Natural killer cell treated with Interleukin-12 subunit alpha and Interleukin-12 subunit beta and Interleukin-15 and Interleukin-18, amount 100 ng/mL, for 72 hours (primary cell): Measurements from ENCODE around the gene ZFYVE26. TPM values are rescaled to one million over a fixed set of nuclear protein-coding genes. Genes with fewer than 3 reads are reported as not detected.
"Not testable (repeated sequence)": the region's sequence is repeated elsewhere in the genome, so short reads cannot be mapped to it uniquely, and the experiment has no call there.

Source experiments
- ATAC-seq, 2 donors: fragments of 150-1000 bp; cut with Tn5 transposase in 1 of 2; sonication (Bioruptor Pico), chemical (Tn5 transposase) in 1 of 2; 2 replicates each; pipeline ENCODE4 v1.10.0; 2021
- DNase-seq: peaks from one replicate; pipeline ENCODE4 v3.0.0; 2022; ENCODE audit warnings: low spot score
- H3K27ac Mint-ChIP-seq, 2 donors: 1 replicate in 1 of 2; 2 replicates in 1 of 2; pipeline ENCODE4 v1.8.0; 2022; ENCODE audit warnings: mixed read lengths in 2 of 2, mild to moderate bottlenecking in 1 of 2, moderate library complexity in 1 of 2
- H3K27me3 Mint-ChIP-seq, 2 donors: 1 replicate in 1 of 2; 2 replicates in 1 of 2; pipeline ENCODE4 v1.8.0; 2022; ENCODE audit warnings: mixed read lengths in 2 of 2
- H3K36me3 Mint-ChIP-seq: one replicate; pipeline ENCODE4 v1.8.0; 2022; ENCODE audit warnings: mixed read lengths
- H3K4me1 Mint-ChIP-seq, 2 donors: 1 replicate in 1 of 2; 2 replicates in 1 of 2; pipeline ENCODE4 v1.8.0; 2022; ENCODE audit warnings: low read depth in 2 of 2, mixed read lengths in 2 of 2, mild to moderate bottlenecking in 1 of 2
- H3K4me3 Mint-ChIP-seq: one replicate; pipeline ENCODE4 v1.8.0; 2022; ENCODE audit warnings: mixed read lengths
- H3K9me3 Mint-ChIP-seq: 2 replicates; pipeline ENCODE4 v1.8.0; 2022; ENCODE audit warnings: mixed read lengths
- total RNA-seq, 2 donors: library from RNA; stranded (reverse); gene quantifications; one replicate each; pipeline ENCODE4 v1.2.3, GENCODE V29; 2022

ZFYVE26 gene
- total RNA-seq, 2 donors from 2014 or later: 25.4 to 38.0 TPM

DNA sequence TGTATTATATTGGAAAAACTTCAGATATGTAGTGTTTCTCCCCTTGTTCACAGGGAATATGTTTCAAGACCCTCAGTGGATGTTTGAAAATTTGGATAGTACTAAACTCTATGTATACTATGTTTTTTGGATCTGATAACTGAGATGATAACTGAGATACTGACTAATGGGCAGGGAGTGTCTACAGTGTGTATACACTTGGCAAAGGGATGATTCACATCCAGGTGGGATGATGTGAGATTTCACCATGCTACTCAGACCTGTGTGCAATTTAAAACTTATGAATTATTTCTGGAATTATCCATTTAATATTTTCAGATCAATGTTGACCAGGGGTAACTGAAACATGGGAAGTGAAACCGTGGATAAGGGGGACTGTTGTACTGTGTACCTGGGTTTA, 17.0 kb upstream of the ZFYVE26 start:
- no peak for ATAC-seq
- Mint-ChIP-seq H3K27me3 (no peaks in the 10 kb centered on the region), H3K36me3 (peaks cover 3% of the 10 kb centered on the region), H3K4me3 (no peak overlapping the region), H3K4me1 (peaks cover 0 to 6% of the 10 kb centered on the region in 2 donors), H3K27ac (no peak overlapping the region), H3K9me3 (peaks cover 3% of the 10 kb centered on the region)
- DNase-seq: no peak

DNA sequence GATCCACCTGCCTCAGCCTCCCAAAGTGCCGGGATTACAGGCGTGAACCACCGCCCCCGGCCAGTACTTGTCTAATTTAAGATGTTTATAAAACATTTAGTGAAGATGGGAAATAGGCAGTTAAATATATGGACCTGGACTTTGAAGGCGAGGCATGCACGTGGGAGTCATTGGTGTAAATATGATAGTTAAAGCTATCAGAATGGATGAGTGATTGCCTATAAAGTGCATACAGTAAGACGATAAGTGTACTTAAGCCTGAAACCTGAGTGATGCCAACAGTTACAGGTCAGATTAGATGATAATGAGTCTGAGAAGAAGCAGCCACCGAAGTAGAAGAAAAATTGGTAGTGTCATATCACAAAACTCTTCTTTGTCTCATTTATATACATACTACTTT, 14.7 kb upstream of the ZFYVE26 start:
- DNase-seq (no peak), ATAC-seq (no peak)
- peaks cover 16% of the 10 kb centered on the region for H3K36me3 Mint-ChIP-seq
- H3K4me3 Mint-ChIP-seq: no peak overlapping the region
- H3K27me3 Mint-ChIP-seq: no peaks in the 10 kb centered on the region
- peaks cover 0 to 7% of the 10 kb centered on the region in 2 donors for H3K4me1 Mint-ChIP-seq
- peaks cover 4% of the 10 kb centered on the region for H3K9me3 Mint-ChIP-seq
- H3K27ac Mint-ChIP-seq: no peak overlapping the region

DNA sequence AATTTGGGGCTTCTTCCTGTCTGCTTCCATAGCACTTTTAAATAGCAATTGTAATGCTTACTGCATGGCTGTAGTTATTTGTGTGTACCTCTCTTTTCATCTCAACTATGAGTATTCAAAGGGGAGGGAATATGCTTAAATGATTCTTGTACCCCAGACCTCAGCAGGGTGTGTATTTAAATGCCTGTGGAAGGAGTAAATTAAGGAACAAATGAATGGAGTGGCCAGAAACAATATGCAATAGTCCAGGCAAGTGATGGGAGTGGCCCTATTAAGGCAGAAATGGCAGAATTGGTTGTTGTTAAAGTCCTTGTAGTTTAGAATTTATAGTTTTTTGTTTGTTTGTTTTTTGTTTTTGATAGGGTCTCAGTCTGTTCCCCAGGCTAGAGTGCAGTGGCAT, 4.7 kb upstream of the ZFYVE26 start:
- H3K4me3 Mint-ChIP-seq: peak overlapping the region; percentile 97
- DNase-seq: no peak
- no peaks in the 10 kb centered on the region for H3K27me3 Mint-ChIP-seq
- ATAC-seq: no peak
- H3K4me1 Mint-ChIP-seq: peaks cover 23 to 30% of the 10 kb centered on the region in 2 donors
- peak overlapping the region; percentile 90 to 97 for H3K27ac Mint-ChIP-seq
- H3K9me3 Mint-ChIP-seq: no peaks in the 10 kb centered on the region
- no peaks in the 10 kb centered on the region for H3K36me3 Mint-ChIP-seq

DNA sequence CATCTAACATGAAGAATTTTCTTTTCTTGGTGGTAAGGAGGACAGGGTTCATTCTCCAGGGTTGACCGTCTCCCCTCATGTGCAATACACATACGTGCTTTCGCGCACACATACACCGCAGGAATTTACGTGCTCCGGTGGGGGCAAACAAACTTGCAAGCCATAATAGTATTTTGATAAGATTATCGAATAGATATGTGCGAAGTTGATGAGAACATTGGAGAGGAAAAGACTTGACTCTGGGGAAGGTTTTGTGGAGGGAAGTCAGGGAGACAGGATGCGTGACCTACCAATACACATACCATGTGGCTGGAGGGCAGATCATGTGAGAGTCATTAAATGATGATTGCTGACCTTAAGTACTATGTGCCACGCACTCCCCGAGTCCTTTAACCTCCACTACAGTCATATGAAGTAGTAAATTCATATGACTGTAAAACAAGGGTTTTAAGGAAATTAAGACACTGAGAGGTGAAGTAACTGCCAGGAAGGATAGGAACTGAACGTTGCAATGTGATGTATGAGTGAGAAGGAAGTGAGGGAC, 4.1 kb upstream of the ZFYVE26 start:
- ATAC-seq (peak in 1 of 2 donors; percentile 36), DNase-seq (no peak)
- Mint-ChIP-seq H3K4me3 (peak overlapping the region; percentile 97), H3K36me3 (no peaks in the 10 kb centered on the region), H3K4me1 (peaks cover 24 to 33% of the 10 kb centered on the region in 2 donors), H3K27ac (peak overlapping the region; percentile 90 to 97), H3K27me3 (no peaks in the 10 kb centered on the region), H3K9me3 (no peaks in the 10 kb centered on the region)

DNA sequence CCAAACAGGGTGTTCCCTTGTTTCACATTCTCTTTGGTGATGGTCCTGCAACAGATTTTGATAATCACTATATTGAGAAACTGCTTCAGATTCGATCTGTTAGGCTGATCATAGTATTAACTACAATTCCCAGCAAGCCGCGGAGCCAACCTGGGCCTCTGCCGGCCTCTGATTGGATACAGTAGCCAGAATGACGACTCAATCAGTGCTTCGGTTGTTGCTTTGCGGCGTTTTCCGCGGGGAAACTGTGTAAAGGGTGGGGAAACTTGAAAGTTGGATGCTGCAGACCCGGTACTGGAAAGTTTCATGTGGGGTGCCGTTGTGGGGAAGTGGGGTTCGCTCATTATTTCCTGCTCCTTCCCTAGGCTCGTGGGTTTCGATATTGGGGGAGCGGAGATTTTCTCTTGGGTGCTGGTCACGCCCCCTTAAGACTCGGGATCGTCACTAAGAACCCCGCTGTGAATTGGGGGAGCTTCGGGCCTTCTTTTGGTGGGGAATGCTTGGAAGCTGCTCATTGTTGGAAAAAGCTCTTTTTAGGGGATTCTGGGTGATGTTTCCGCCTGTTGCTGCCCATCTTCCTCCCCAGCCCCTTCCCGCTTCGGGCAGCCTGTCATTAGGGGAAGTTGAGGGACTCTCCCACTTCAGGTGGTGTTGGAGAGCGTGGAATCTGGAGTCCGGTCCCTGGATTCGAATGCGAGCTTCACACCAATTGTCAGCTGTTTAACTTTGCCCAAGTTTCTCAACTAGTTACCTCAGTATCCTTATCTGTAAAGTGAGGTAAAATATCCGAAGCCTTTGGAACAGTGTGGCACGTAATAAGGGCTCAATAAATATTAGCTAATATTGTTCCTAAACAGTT, 3.4 kb upstream of the ZFYVE26 start, which contains the start of gene RAD51B:
Gene RAD51B (plus strand): TSS at position 217 of the 859 bp plus-strand sequence.
- H3K4me3 Mint-ChIP-seq: peak within 1 kb of the TSS; percentile 97
- peak; percentile 87 to 91 for ATAC-seq
- peaks cover 29 to 37% of the 10 kb centered on the region in 2 donors for H3K4me1 Mint-ChIP-seq
- no peaks in the 10 kb centered on the region for H3K9me3 Mint-ChIP-seq
- DNase-seq: peak; percentile 90
- H3K27me3 Mint-ChIP-seq: no peaks in the 10 kb centered on the region
- no peaks in the 10 kb centered on the region for H3K36me3 Mint-ChIP-seq
- peak within 1 kb of the TSS; percentile 90 to 97 for H3K27ac Mint-ChIP-seq

DNA sequence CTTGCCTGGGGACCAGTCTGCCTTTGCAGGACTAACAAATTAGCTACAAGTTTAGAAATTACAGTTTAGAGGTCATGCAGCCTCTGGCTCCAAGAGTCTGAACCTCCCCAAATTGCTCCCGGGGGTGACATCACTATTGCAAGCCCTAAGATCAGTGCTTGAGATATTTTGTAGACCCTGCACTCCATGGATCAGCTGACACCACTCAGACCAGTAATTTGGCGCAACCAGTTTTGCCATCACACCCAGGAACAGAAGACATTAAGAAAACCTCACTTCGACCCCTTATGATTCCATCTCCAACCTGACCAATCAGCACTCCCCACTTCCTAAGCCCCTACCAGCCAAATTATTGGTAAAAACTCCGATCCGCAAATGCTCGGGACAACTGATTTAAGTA, 2.1 kb upstream of the ZFYVE26 start:
- DNase-seq, H3K36me3 Mint-ChIP-seq, H3K9me3 Mint-ChIP-seq, H3K27me3 Mint-ChIP-seq, ATAC-seq: not testable (repeated sequence)
- peak overlapping the region; percentile 90 for H3K4me3 Mint-ChIP-seq
- H3K27ac Mint-ChIP-seq: peak overlapping the region in 1 of 2 donors; percentile 97
- H3K4me1 Mint-ChIP-seq: peaks cover 36 to 42% of the 10 kb centered on the region in 2 donors

DNA sequence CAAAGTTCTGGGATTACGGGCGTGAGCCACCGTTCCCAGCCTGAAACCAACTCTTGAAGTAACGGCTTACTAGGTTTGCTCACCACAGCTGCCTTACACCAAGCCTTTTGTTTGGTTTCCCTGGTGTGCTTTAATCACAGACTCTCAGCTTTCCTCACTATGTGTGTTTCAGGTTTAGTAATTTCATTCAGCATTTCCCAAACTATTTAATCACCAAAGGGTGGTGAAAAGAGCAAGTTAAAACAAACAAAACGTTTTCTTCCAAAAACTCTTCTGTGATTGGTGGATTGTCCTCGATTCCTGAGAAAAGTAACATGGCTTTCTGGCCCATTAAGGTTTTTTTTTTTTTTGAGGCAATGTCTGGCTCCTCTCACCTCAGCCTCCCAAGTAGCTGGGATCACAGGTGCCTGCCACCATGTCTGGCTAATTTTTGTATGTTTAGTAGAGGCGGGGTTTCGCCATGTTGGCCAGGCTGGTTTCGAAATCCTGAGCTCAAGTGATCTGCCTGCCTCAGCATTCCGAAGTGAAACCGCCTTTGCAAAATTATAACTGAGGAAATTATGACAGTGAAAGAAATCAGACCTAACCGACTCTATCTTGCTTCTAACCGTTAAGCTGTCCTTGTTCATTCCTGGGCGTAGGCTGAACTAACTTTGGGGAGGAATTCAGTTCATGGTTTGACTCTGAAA, 1.5 kb upstream of the ZFYVE26 start:
- Mint-ChIP-seq H3K4me3 (peak overlapping the region; percentile 90), H3K36me3 (no peaks in the 10 kb centered on the region), H3K4me1 (peaks cover 36 to 42% of the 10 kb centered on the region in 2 donors), H3K27ac (peak overlapping the region; percentile 83 to 97), H3K27me3 (no peaks in the 10 kb centered on the region), H3K9me3 (no peaks in the 10 kb centered on the region)
- ATAC-seq (no peak), DNase-seq (no peak)

DNA sequence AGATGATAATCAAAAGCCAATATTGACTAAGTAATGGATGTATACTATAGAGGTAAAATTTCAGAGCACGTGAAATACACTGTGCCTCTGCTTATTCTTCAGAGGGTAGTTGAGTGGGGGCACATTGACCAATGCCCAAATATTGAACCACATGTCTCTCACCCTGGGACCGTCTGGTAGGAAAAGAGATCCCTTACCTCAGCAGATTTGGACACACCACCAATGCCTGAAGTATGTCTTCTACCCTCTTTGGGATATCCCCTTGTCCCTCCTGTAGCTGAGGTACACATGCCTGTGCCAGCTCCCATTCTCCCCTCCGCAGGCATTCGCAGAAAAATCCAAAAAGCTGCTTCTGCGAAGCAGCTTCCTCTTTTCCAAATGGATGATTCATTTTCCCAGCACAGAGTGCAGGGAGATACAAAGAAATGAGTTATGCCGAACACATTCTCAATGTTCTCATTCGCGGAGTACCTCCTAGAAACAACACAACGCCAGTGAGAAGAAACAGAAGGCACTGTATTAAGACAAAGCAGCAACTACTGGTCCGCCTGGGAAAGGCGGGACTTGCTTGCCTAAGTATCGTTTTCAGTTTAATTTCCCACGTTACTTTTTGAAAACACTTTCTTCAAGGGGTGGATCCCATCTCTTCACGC, 691 bp downstream of the ZFYVE26 start:
- H3K27ac Mint-ChIP-seq: peak overlapping the region; percentile 83 to 99
- H3K9me3 Mint-ChIP-seq: no peaks in the 10 kb centered on the region
- peak overlapping the region; percentile 90 for H3K4me3 Mint-ChIP-seq
- DNase-seq (no peak), ATAC-seq (no peak)
- H3K4me1 Mint-ChIP-seq: peaks cover 35 to 37% of the 10 kb centered on the region in 2 donors
- H3K36me3 Mint-ChIP-seq: peaks cover 1% of the 10 kb centered on the region
- no peaks in the 10 kb centered on the region for H3K27me3 Mint-ChIP-seq

DNA sequence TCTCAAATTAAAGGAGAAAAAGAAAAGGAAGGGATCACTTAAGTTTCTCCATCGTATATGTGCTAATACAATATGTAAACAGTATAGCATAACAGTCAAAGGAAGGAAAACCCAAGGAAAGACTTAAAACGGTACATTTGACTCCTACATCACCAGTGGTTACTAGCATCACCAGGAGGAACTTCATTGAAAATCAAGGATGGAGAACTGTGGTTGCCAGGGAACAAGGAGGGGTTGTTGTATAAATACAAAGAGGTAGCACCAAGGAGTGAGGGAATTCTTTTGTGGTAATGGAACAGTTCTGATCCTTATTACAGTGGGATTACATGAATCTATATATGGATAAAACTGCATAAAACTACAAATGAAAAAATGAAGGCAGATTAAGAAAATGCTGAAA, 1.6 kb downstream of the ZFYVE26 start:
- H3K36me3 Mint-ChIP-seq: peaks cover 5% of the 10 kb centered on the region
- H3K27me3 Mint-ChIP-seq: no peaks in the 10 kb centered on the region
- H3K9me3 Mint-ChIP-seq: no peaks in the 10 kb centered on the region
- peaks cover 28 to 29% of the 10 kb centered on the region in 2 donors for H3K4me1 Mint-ChIP-seq
- ATAC-seq (no peak), DNase-seq (no peak)
- peak overlapping the region in 1 of 2 donors; percentile 83 for H3K27ac Mint-ChIP-seq
- H3K4me3 Mint-ChIP-seq: peak overlapping the region; percentile 90

DNA sequence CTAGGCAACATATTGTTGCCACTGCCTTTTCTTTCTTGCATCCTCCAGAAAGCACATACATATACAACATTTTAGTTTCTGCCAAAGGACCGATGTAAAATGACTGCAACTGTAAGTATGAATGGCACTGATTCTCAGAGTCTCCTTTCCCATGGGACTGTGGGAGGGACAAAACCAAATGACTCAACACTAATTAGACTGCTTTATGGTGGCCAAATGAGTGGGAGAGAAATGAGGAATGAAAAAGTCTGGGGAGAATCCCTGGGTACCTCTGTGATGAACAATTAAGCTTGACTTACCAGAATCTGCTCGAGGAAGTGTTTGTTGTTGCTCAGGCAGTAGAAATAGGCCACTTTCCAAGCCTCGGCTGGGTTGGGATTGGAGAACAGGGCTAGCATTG, 10.1 kb downstream of the ZFYVE26 start:
- Mint-ChIP-seq H3K36me3 (peaks cover 20% of the 10 kb centered on the region), H3K27ac (no peak overlapping the region), H3K9me3 (no peaks in the 10 kb centered on the region), H3K4me3 (no peak overlapping the region), H3K4me1 (peaks cover 0 to 3% of the 10 kb centered on the region in 2 donors), H3K27me3 (no peaks in the 10 kb centered on the region)
- ATAC-seq (no peak), DNase-seq (no peak)

DNA sequence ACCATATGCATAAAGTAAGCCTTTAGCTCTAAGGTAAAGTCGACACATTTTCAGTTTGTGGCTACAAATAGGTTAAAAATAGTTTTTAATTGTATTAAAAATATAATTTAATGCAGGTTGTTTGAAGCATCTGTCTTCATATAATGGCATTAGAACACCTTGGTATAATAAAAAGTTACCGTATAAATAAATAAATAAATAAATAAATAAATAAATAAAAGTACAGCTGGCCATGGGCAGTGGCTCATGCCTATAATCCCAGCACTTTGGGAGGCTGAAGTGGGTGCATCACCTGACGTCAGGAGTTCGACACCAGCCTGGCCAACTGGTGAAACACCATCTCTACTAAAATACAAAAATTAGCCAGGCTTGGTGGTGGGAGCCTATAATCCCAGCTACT, 15.6 kb downstream of the ZFYVE26 start:
- H3K27ac Mint-ChIP-seq: no peak overlapping the region

DNA sequence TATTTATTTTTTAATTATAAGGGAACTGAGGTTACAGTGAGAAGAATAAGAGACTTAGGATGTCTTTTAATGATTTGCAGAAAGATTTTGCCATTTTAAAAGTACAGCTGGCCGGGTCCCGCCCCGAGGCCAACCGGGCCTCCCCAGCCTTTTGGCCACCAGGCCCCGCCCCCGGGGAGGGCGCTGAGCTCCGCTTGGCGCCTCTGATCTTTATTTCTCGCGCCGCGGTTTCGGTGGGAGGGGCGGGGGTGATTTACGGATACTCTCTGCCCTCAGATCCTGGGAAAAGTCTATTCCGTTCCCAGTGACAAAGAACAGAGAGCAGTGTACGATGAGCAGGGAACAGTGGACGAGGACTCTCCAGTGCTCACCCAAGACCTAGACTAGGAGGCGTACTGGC, 17.7 kb downstream of the ZFYVE26 start:
- H3K4me1 Mint-ChIP-seq: no peaks in the 10 kb centered on the region
- ATAC-seq: no peak
- no peak overlapping the region for H3K4me3 Mint-ChIP-seq
- no peak overlapping the region for H3K27ac Mint-ChIP-seq
- H3K9me3 Mint-ChIP-seq: no peaks in the 10 kb centered on the region
- H3K27me3 Mint-ChIP-seq: no peaks in the 10 kb centered on the region
- H3K36me3 Mint-ChIP-seq: peaks cover 14% of the 10 kb centered on the region
- DNase-seq: no peak

More for the DNA sequence above, 15.6 kb downstream of the ZFYVE26 start:
- Mint-ChIP-seq H3K27me3 (no peaks in the 10 kb centered on the region), H3K4me1 (no peaks in the 10 kb centered on the region), H3K9me3 (no peaks in the 10 kb centered on the region), H3K4me3 (no peak overlapping the region), H3K36me3 (peaks cover 23% of the 10 kb centered on the region)
- no peak for ATAC-seq
- DNase-seq: no peak

DNA sequence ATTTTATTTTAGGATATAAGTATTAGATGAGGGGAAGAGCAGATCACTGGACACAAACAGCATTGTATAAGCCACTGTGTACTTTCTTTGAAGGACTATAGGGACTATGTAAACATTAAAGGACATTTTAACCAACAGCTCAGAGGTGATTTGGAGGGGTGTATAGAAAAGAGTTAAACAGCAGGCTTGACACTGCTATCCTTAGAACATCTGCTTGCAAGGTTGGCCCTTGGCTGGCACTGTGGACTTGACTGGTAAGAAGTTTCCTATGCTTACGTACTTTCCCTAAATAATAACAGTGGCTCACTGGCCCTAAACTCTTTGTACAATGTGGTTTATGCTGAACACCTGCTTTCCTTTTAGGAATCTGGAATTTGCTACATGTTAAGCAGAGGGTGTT, 28.7 kb downstream of the ZFYVE26 start:
- H3K9me3 Mint-ChIP-seq: no peaks in the 10 kb centered on the region
- no peak overlapping the region for H3K4me3 Mint-ChIP-seq
- no peaks in the 10 kb centered on the region for H3K4me1 Mint-ChIP-seq
- ATAC-seq: no peak
- no peak for DNase-seq
- no peak overlapping the region for H3K27ac Mint-ChIP-seq
- H3K27me3 Mint-ChIP-seq: no peaks in the 10 kb centered on the region
- H3K36me3 Mint-ChIP-seq: peaks cover 36% of the 10 kb centered on the region
